Fibroblast of pulmonary artery (primary cell): ENCODE results near the gene C7orf57.

Experiments
- DNase-seq: peaks from one replicate; pipeline ENCODE4 v3.0.0-alpha.2; 2010; ENCODE audit warnings: low read depth
- H3K4me3 ChIP-seq: replicated peaks from 2 replicates; pipeline ENCODE4 v1.5.1; 2011; ENCODE audit warnings: low read depth, mild to moderate bottlenecking, control low read depth, low read length, moderate library complexity
- TF ChIP-seq, protein P1 (sequence below): IDR thresholded peaks from 2 replicates; pipeline ENCODE4 v1.5.1; 2011; ENCODE audit warnings: mild to moderate bottlenecking, control low read depth, low read length, inconsistent platforms; ENCODE audit errors: missing control alignments

The C7orf57 gene

DNA sequence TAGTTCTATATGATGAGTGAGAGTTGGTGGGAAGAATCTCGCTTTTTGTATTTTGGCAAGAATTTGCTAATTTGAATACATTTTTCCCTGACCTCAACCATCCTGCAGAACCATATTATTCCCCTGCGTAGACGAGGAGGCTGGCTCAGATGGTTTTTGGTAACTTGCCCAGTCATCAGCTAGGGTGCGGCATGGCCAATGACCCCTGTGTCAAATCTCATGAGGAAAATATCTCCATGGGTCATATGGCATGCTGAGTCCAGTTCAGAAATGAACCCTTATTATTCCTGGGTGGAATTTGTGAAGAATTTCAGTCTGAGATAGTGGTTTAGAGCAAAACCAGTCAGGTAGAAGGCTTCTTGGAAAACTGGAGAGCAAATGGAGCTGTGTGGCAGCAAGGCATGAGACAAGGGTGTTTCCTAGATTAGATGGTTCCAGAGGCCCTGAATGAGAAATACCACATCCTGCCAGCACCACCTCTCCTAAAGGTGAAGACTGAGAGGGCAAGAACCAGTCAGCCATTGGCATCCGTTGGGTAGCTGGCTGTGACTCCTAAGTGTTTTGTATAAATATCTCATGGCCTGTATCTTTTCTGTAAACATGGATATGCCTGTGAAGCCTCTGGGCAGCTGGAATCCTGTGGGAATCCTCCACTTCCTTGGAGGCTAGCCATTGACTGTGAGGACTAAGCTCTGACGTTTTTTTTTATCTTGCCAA, 47.9 kb downstream of the C7orf57 start:
- peak; percentile 85 for DNase-seq
- TF ChIP-seq, protein P1, sequence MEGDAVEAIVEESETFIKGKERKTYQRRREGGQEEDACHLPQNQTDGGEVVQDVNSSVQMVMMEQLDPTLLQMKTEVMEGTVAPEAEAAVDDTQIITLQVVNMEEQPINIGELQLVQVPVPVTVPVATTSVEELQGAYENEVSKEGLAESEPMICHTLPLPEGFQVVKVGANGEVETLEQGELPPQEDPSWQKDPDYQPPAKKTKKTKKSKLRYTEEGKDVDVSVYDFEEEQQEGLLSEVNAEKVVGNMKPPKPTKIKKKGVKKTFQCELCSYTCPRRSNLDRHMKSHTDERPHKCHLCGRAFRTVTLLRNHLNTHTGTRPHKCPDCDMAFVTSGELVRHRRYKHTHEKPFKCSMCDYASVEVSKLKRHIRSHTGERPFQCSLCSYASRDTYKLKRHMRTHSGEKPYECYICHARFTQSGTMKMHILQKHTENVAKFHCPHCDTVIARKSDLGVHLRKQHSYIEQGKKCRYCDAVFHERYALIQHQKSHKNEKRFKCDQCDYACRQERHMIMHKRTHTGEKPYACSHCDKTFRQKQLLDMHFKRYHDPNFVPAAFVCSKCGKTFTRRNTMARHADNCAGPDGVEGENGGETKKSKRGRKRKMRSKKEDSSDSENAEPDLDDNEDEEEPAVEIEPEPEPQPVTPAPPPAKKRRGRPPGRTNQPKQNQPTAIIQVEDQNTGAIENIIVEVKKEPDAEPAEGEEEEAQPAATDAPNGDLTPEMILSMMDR, result no peak
- H3K4me3 ChIP-seq, result no peak overlapping the region

DNA sequence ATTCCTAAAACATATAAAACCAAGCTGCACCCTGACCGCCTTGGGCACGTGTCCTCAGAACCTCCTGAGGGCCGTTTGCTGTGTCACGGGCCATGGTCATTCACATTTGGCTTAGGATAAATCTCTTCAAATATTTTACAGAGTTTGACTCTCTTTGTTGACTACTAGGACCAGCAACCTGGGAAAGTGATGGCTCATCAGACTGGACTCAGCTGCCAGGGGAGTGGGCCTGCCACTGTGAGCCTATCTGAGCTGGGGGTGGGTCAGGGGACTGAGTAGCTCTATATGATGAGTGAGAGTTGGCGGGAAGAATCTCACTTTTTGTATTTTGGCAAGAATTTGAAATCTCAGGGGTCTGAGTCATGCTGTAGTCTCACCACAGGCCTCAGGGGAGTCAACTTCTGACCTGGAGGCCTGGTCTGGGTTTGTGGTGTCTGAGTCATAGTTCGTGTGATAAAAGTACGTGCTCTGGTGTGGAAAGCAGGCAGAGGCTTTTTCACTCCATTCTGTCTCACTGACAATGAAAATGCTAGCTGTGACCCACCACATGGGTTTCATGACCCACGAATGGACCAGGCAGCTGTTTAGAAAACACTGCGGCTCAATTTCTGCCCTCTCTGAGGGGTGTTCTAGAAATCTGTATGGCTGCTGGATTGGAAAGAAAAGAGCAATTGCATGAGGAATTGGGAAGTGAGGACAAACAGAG, 49.5 kb downstream of the C7orf57 start:
- TF ChIP-seq, protein P1, result no peak
- H3K4me3 ChIP-seq, result no peak overlapping the region
- peak; percentile 99 for DNase-seq

DNA sequence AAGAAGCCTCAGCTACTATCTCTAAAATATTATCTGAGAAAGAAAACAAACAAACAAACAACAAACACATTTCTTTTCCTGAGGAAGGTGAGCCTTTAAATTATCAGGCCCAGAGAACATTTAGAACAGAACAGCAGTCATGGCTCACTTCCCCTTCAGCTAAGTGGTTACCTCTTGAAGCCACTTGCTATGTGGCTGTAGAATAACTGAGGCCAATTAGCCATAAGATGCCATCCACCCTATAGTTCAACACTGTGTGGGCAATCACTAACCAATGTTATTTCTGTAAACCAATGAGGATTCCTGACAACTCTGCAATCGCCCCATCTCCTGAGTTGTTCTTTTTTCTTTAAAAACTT, 50.1 kb downstream of the C7orf57 start:
- no peak overlapping the region for H3K4me3 ChIP-seq
- TF ChIP-seq, protein P1, result no peak
- DNase-seq, result no peak

DNA sequence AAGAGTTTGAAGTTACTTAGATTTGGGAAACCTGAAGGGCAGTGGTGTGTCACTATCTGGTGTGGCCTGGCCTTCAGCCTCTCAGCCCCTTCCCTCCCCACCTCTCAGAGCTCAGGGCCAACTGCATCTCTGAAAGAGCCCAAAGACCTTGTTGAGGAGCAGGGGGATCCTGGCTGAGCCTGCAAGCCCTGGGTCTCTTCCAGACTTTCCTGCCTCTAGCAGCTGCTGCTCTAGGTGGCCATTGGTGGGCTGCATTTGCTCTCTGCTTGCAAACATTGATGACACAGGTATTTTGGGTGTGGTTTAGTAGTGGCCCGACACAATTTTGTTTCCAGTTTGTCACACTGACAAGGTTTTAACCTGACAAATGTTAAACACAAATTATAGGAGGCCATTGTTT, 50.6 kb downstream of the C7orf57 start:
- DNase-seq, result no peak
- TF ChIP-seq, protein P1, result no peak
- no peak overlapping the region for H3K4me3 ChIP-seq

- TF ChIP-seq, protein P1, result peak; percentile 13
- no peak overlapping the region for H3K4me3 ChIP-seq
- DNase-seq, result peak; percentile 81
These were observed 52.0 kb downstream of the C7orf57 start for GRCh38 chr7:48087349-48087748.

GRCh38 chr7:48088559-48089045, 53.3 kb downstream of the C7orf57 start:
- TF ChIP-seq, protein P1, result no peak
- peak overlapping the region; percentile 84 for H3K4me3 ChIP-seq
- DNase-seq, result peak; percentile 97
